Thyroid gland (tissue), 4 donors: ENCODE measurements around the gene SSBP1.
"Not testable (repeated sequence)": the region's sequence is repeated elsewhere in the genome, so short reads cannot be mapped to it uniquely, and the experiment has no call there.

ENCODE experiments used
- CTCF ChIP-seq, 6 experiments: fragments of 200-600 bp in 3 of 6; fragments of 450-650 bp in 3 of 6; sonication (generic) in 3 of 6; IDR thresholded peaks; one replicate each; pipeline ENCODE4 v1.5.1; 2016 to 2019; ENCODE audit warnings: antibody characterized with exemption in 6 of 6, mild to moderate bottlenecking in 2 of 6, inconsistent platforms in 1 of 6, moderate library complexity in 1 of 6
- POLR2A ChIP-seq, 2 donors: fragments of 450-650 bp; IDR thresholded peaks; one replicate each; pipeline ENCODE4 v1.6.1; 2017; ENCODE audit warnings: antibody characterized with exemption in 2 of 2, mild to moderate bottlenecking in 2 of 2, moderate library complexity in 1 of 2

DNA sequence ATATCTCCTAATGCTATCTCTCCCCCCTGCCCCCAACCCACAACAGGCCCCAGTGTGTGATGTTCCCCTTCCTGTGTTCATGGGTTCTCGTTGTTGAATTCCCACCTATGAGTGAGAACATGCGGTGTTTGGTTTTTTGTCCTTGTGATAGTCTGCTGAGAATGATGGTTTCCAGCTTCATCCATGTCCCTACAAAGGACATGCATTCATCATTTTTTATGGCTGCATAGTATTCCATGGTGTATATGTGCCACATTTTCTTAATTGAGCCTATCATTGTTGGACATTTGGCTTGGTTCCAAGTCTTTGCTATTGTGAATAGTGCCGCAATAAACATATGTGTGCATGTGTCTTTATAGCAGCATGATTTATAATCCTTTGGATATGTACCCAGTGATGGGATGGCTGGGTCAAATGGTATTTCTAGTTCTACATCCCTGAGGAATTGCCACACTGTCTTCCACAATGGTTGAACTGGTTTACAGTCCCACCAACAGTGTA lies 32.0 kb downstream of the SSBP1 start:
- TF ChIP-seq CTCF, POLR2A (IDR thresholded peaks at IDR 0.05): not testable (repeated sequence)
